HG03060 (cell line): Measurements from ENCODE around the gene REEP1.
"Not testable (repeated sequence)": the region's sequence is repeated elsewhere in the genome, so short reads cannot be mapped to it uniquely, and the experiment has no call there.

ENCODE experiments used
- ATAC-seq: cut with Tn5 transposase; IDR thresholded peaks from one replicate; pipeline ENCODE4 v1.9.1; 2021; ENCODE audit warnings: low read depth, moderate number of reproducible peaks; ENCODE audit not compliant: unreplicated experiment

REEP1 gene

GRCh38 chr2:86203614-86204013 lies 133.8 kb downstream of the REEP1 start:
- ATAC-seq: no peak

- ATAC-seq: no peak
Observed at GRCh38 chr2:86202702-86203101, 134.7 kb downstream of the REEP1 start.

GRCh38 chr2:86202336-86202692 lies 135.1 kb downstream of the REEP1 start:
- ATAC-seq: no peak

- ATAC-seq: no peak
Observed at GRCh38 chr2:86201671-86202335, 135.6 kb downstream of the REEP1 start.

- ATAC-seq: not testable (repeated sequence)
Observed at GRCh38 chr2:86200564-86200963, 136.9 kb downstream of the REEP1 start.

- ATAC-seq: no peak
Observed at GRCh38 chr2:86199834-86200177, 137.6 kb downstream of the REEP1 start.

GRCh38 chr2:86195808-86196387 lies 141.5 kb downstream of the REEP1 start:
- no peak for ATAC-seq

- peak; percentile 65 for ATAC-seq
Observed at GRCh38 chr2:86195055-86195807, 142.2 kb downstream of the REEP1 start, which contains the start of gene IMMT. Gene IMMT, minus strand, starts transcription at chr2:86195462. Its CDS starts 80 bp downstream, at chr2:86195382.

- no peak for ATAC-seq
Observed at GRCh38 chr2:86194751-86195054, 142.7 kb downstream of the REEP1 start.

- no peak for ATAC-seq
Observed at GRCh38 chr2:86193901-86194567, 143.4 kb downstream of the REEP1 start.

GRCh38 chr2:86189782-86190416 lies 147.5 kb downstream of the REEP1 start:
- no peak for ATAC-seq

- ATAC-seq: no peak
Observed at GRCh38 chr2:86186431-86186830, 151.0 kb downstream of the REEP1 start.

GRCh38 chr2:86185517-86186212 lies 151.8 kb downstream of the REEP1 start:
- ATAC-seq: no peak

GRCh38 chr2:86176597-86176996 lies 160.8 kb downstream of the REEP1 start:
- ATAC-seq: no peak

- ATAC-seq: no peak
Observed at GRCh38 chr2:86175828-86176227, 161.6 kb downstream of the REEP1 start.

- ATAC-seq: no peak
Observed at GRCh38 chr2:86174445-86174844, 163.0 kb downstream of the REEP1 start.

- ATAC-seq: no peak
Observed at GRCh38 chr2:86172610-86173009, 164.8 kb downstream of the REEP1 start.

- ATAC-seq: no peak
Observed at GRCh38 chr2:86171295-86171694, 166.1 kb downstream of the REEP1 start.

- ATAC-seq: no peak
Observed at GRCh38 chr2:86170449-86170848, 167.0 kb downstream of the REEP1 start.
